OCI-LY7 (cell line): ENCODE data around the gene ANK3.

Experiments
- CTCF ChIP-seq: fragments of 200-600 bp; sonication (generic); conservative IDR thresholded peaks from 2 replicates; pipeline ENCODE4 v1.5.1; 2014; ENCODE audit warnings: mild to moderate bottlenecking, antibody characterized with exemption, low read length, moderate library complexity, mixed read lengths
- EZH2phosphoT487 ChIP-seq: fragments of 200-600 bp; sonication (generic); IDR thresholded peaks from 2 replicates; pipeline ENCODE4 v1.6.1; 2018; ENCODE audit warnings: low read depth, borderline replicate concordance, mild to moderate bottlenecking, mixed run types, antibody characterized with exemption, low read length, moderate library complexity, mixed read lengths

- TF ChIP-seq CTCF (no peak), EZH2phosphoT487 (no peak)
Measured at GRCh38 chr10:60290558-60290957, 99.1 kb downstream of the ANK3 start.
